Tibial artery (tissue), 4 donors: ENCODE measurements around the gene DLK1.

Source experiments
- DNase-seq, 2 donors: peaks; one replicate each; pipeline ENCODE4 v3.0.0-alpha.2; 2019
- H3K27ac ChIP-seq, 2 donors: fragments of 200-600 bp; sonication (generic) in 1 of 2; 1 replicate in 1 of 2; 2 replicates in 1 of 2; pipeline ENCODE4 v1.5.1; 2018 to 2019; ENCODE audit warnings: mild to moderate bottlenecking in 1 of 2
- H3K27me3 ChIP-seq, 2 donors: fragments of 200-600 bp; sonication (generic) in 1 of 2; one replicate each; pipeline versions ENCODE4 v1.5.1 to v1.6.0; 2016 to 2019
- H3K36me3 ChIP-seq, 3 donors: fragments of 200-600 bp; sonication (generic) in 2 of 3; one replicate each; pipeline ENCODE4 v1.5.1; 2016 to 2019; ENCODE audit warnings: mild to moderate bottlenecking in 2 of 3
- H3K4me1 ChIP-seq, 4 donors: fragments of 200-600 bp; sonication (generic) in 2 of 4; 1 replicate in 3 of 4; 2 replicates in 1 of 4; pipeline ENCODE4 v1.5.1; 2016 to 2019
- H3K4me3 ChIP-seq, 2 donors: fragments of 200-600 bp; sonication (generic) in 1 of 2; 1 replicate in 1 of 2; 2 replicates in 1 of 2; pipeline ENCODE4 v1.5.1; 2018 to 2019; ENCODE audit warnings: mild to moderate bottlenecking in 2 of 2
- H3K9me3 ChIP-seq, 3 donors: fragments of 200-600 bp; sonication (generic) in 1 of 3; one replicate each; pipeline ENCODE4 v1.5.1; 2016 to 2019
- CTCF ChIP-seq, 2 experiments: fragments of 200-600 bp in 1 of 2; fragments of 450-650 bp in 1 of 2; IDR thresholded peaks; one replicate each; pipeline ENCODE4 v1.5.1; 2017 to 2019; ENCODE audit warnings: antibody characterized with exemption in 2 of 2, mild to moderate bottlenecking in 1 of 2, moderate library complexity in 1 of 2
- intact Hi-C: fragments of 100-400 bp; cut with DNase I; formaldehyde crosslinking; loops from one replicate; pipeline ENCODE4 v1.15.0; 2023; ENCODE audit warnings: low total_unique reads

The DLK1 gene

GRCh38 chr14:100727873-100728240 lies 1.2 kb downstream of the DLK1 start:
- Histone ChIP-seq H3K27me3 (peaks cover 0 to 83% of the 10 kb centered on the region in 2 donors), H3K4me3 (no peak overlapping the region), H3K36me3 (no peaks in the 10 kb centered on the region), H3K27ac (no peak overlapping the region), H3K9me3 (no peaks in the 10 kb centered on the region), H3K4me1 (no peaks in the 10 kb centered on the region)
- DNase-seq = no peak
- intact Hi-C loops = no loop called here
- no peak for TF ChIP-seq CTCF (IDR thresholded peaks at IDR 0.05)

- Histone ChIP-seq H3K27me3 (peaks cover 0 to 72% of the 10 kb centered on the region in 2 donors), H3K27ac (no peak overlapping the region)
- intact Hi-C loops = no loop called here
Observed at GRCh38 chr14:100728962-100729361, 2.3 kb downstream of the DLK1 start.

GRCh38 chr14:100729982-100730381 lies 3.3 kb downstream of the DLK1 start:
- no peak for TF ChIP-seq CTCF (IDR thresholded peaks at IDR 0.05)
- H3K9me3 ChIP-seq = no peaks in the 10 kb centered on the region
- H3K27me3 ChIP-seq = peaks cover 0 to 65% of the 10 kb centered on the region in 2 donors
- H3K4me3 ChIP-seq = no peak overlapping the region
- H3K4me1 ChIP-seq = no peaks in the 10 kb centered on the region
- H3K36me3 ChIP-seq = no peaks in the 10 kb centered on the region
- no peak for DNase-seq
- intact Hi-C loops = no loop called here
- no peak overlapping the region for H3K27ac ChIP-seq

More at GRCh38 chr14:100728962-100729361, 2.3 kb downstream of the DLK1 start:
- no peaks in the 10 kb centered on the region for H3K36me3 ChIP-seq
- DNase-seq = no peak
- no peaks in the 10 kb centered on the region for H3K9me3 ChIP-seq
- no peak for TF ChIP-seq CTCF (IDR thresholded peaks at IDR 0.05)
- no peak overlapping the region for H3K4me3 ChIP-seq
- H3K4me1 ChIP-seq = no peaks in the 10 kb centered on the region

- H3K27me3 ChIP-seq = peaks cover 0 to 59% of the 10 kb centered on the region in 2 donors
- no peak overlapping the region for H3K27ac ChIP-seq
- no peak for TF ChIP-seq CTCF (IDR thresholded peaks at IDR 0.05)
- intact Hi-C loops = no loop called here
- no peaks in the 10 kb centered on the region for H3K9me3 ChIP-seq
- DNase-seq = no peak
- H3K4me1 ChIP-seq = no peaks in the 10 kb centered on the region
- H3K36me3 ChIP-seq = no peaks in the 10 kb centered on the region
- H3K4me3 ChIP-seq = no peak overlapping the region
Observed at GRCh38 chr14:100730581-100730980, 3.9 kb downstream of the DLK1 start.

- Histone ChIP-seq H3K27me3 (peaks cover 0 to 54% of the 10 kb centered on the region in 2 donors), H3K36me3 (no peaks in the 10 kb centered on the region), H3K4me3 (no peak overlapping the region), H3K27ac (no peak overlapping the region), H3K9me3 (no peaks in the 10 kb centered on the region), H3K4me1 (no peaks in the 10 kb centered on the region)
- DNase-seq = no peak
- intact Hi-C loops = no loop called here
- TF ChIP-seq CTCF (IDR thresholded peaks at IDR 0.05) = no peak
Observed at GRCh38 chr14:100731011-100731670, 4.4 kb downstream of the DLK1 start.
